H1 (cell line): ENCODE data around the gene UBASH3A. TPM values are rescaled to one million over a fixed set of nuclear protein-coding genes. Genes with fewer than 3 reads are reported as not detected.

Experiments used
- CTCF ChIA-PET: fragments of 300-600 bp; sonication (Branson Sonifier 250); formaldehyde crosslinking; loops from one replicate; lab custom pipeline; 2021; ENCODE audit not compliant: partially characterized antibody; lab: Charles Lee
- POLR2A ChIA-PET: fragments of 300-600 bp; sonication (Branson Sonifier 250); formaldehyde crosslinking; loops from one replicate; lab custom pipeline; 2021; ENCODE audit warnings: inconsistent platforms; ENCODE audit not compliant: partially characterized antibody; lab: Charles Lee
- DNase-seq, 2 experiments: peaks; one replicate each; pipeline versions ENCODE4 v3.0.0 to v3.0.0-alpha.2; 2010 to 2022; ENCODE audit warnings: low spot score in 2 of 2, low read depth in 1 of 2, mixed read lengths in 1 of 2
- FAIRE-seq: peaks from 2 replicates; lab custom pipeline; 2011; peaks lifted over from hg19 to GRCh38; lab: Jason Lieb, UNC
- H2AFZ ChIP-seq: 2 replicates; pipeline ENCODE4 v1.8.1; 2012; ENCODE audit warnings: low read length, inconsistent platforms
- H2AK5ac ChIP-seq: 2 replicates; pipeline ENCODE4 v1.6.1; 2013; ENCODE audit warnings: low read depth, low read length
- H2BK120ac ChIP-seq: replicated peaks from 2 replicates; pipeline ENCODE3; 2013; ENCODE audit warnings: low read depth, low read length, inconsistent platforms
- H2BK12ac ChIP-seq: 2 replicates; pipeline ENCODE4 v1.6.1; 2013; ENCODE audit warnings: low read depth, low read length
- H2BK15ac ChIP-seq: 2 replicates; pipeline ENCODE4 v1.6.1; 2013; ENCODE audit warnings: low read length
- H2BK20ac ChIP-seq: 2 replicates; pipeline ENCODE4 v1.6.1; 2013; ENCODE audit warnings: low read length
- H2BK5ac ChIP-seq: 2 replicates; pipeline ENCODE4 v1.6.1; 2013; ENCODE audit warnings: low read depth, low read length
- H3K14ac ChIP-seq: 2 replicates; pipeline ENCODE4 v1.6.1; 2013; ENCODE audit warnings: inconsistent platforms; ENCODE audit not compliant: insufficient read length
- H3K18ac ChIP-seq: 2 replicates; pipeline ENCODE4 v1.6.1; 2013; ENCODE audit warnings: low read length; ENCODE audit errors: extremely low read depth
- H3K23ac ChIP-seq: 2 replicates; pipeline ENCODE4 v1.6.1; 2013; ENCODE audit warnings: inconsistent platforms; ENCODE audit not compliant: insufficient read length
- H3K23me2 ChIP-seq: 2 replicates; pipeline ENCODE4 v1.6.1; 2013; ENCODE audit warnings: low read depth, low read length
- H3K27ac ChIP-seq: 2 replicates; pipeline ENCODE4 v1.6.1; 2011; ENCODE audit warnings: low read depth, low read length, inconsistent platforms
- H3K27me3 ChIP-seq, 4 experiments: replicated peaks in 1 of 4; 1 replicate in 1 of 4; 2 replicates in 3 of 4; pipeline versions ENCODE4 v1.6.1 to v1.8.1; 2011 to 2013; ENCODE audit warnings: low read length in 3 of 4, mild to moderate bottlenecking in 3 of 4, inconsistent platforms in 2 of 4, mixed read lengths in 2 of 4, moderate library complexity in 1 of 4; ENCODE audit not compliant: control insufficient read depth in 3 of 4, insufficient read depth in 3 of 4; ENCODE audit errors: extremely low read depth in 1 of 4
- H3K36me3 ChIP-seq, 4 experiments: 2 replicates each; pipeline versions ENCODE4 v1.6.1 to v1.8.1; 2011 to 2013; ENCODE audit warnings: mild to moderate bottlenecking in 4 of 4, low read length in 3 of 4, moderate library complexity in 2 of 4, control low read depth in 1 of 4, inconsistent platforms in 1 of 4; ENCODE audit not compliant: insufficient read depth in 4 of 4, control insufficient read depth in 2 of 4
- H3K4ac ChIP-seq: replicated peaks from 2 replicates; pipeline ENCODE3; 2013; ENCODE audit warnings: low read length, low read depth, mixed read lengths, inconsistent platforms; ENCODE audit not compliant: insufficient read length
- H3K4me1 ChIP-seq, 4 experiments: replicated peaks in 1 of 4; 1 replicate in 1 of 4; 2 replicates in 3 of 4; pipeline versions ENCODE4 v1.6.1 to v1.8.1; 2011 to 2013; ENCODE audit warnings: low read length in 3 of 4, inconsistent platforms in 2 of 4, mixed read lengths in 1 of 4; ENCODE audit not compliant: insufficient read depth in 4 of 4, control insufficient read depth in 3 of 4
- H3K4me2 ChIP-seq, 2 experiments: 2 replicates each; pipeline versions ENCODE4 v1.6.1 to v1.8.1; 2011 to 2013; ENCODE audit warnings: low read depth in 2 of 2, low read length in 2 of 2, control low read depth in 1 of 2, inconsistent platforms in 1 of 2, mild to moderate bottlenecking in 1 of 2; ENCODE audit not compliant: insufficient read depth in 1 of 2
- H3K4me3 ChIP-seq, 4 experiments: fragments of 200-600, 300-600 bp in 1 of 4; sonication (generic), shearing (Covaris generic), sonication (Bioruptor Twin) in 1 of 4; 2 replicates each; pipeline versions ENCODE4 v1.5.1 to v1.8.1; 2011 to 2016; ENCODE audit warnings: low read length in 4 of 4, low read depth in 3 of 4, control low read depth in 2 of 4, inconsistent platforms in 2 of 4, mild to moderate bottlenecking in 2 of 4, mixed read lengths in 1 of 4, moderate library complexity in 1 of 4; ENCODE audit not compliant: insufficient read depth in 2 of 4; ENCODE audit errors: extremely low read depth in 1 of 4
- H3K56ac ChIP-seq: replicated peaks from 2 replicates; pipeline ENCODE3; 2013; ENCODE audit warnings: low read depth, mild to moderate bottlenecking, mixed read lengths, low read length, inconsistent platforms; ENCODE audit not compliant: insufficient read length
- H3K79me1 ChIP-seq: 2 replicates; pipeline ENCODE4 v1.6.1; 2013; ENCODE audit warnings: low read depth, low read length, control low read depth
- H3K79me2 ChIP-seq, 2 experiments: 2 replicates each; pipeline versions ENCODE4 v1.6.1 to v1.8.1; 2012 to 2013; ENCODE audit warnings: low read length in 2 of 2, mild to moderate bottlenecking in 2 of 2, inconsistent platforms in 1 of 2; ENCODE audit not compliant: insufficient read depth in 2 of 2, control insufficient read depth in 1 of 2
- H3K9ac ChIP-seq, 4 experiments: replicated peaks in 1 of 4; 1 replicate in 1 of 4; 2 replicates in 3 of 4; pipeline versions ENCODE4 v1.6.1 to v1.8.1; 2011 to 2013; ENCODE audit warnings: low read depth in 3 of 4, low read length in 3 of 4, control low read depth in 2 of 4, mild to moderate bottlenecking in 2 of 4, moderate library complexity in 2 of 4, inconsistent platforms in 1 of 4; ENCODE audit errors: extremely low read depth in 1 of 4
- H3K9me3 ChIP-seq, 2 experiments: 2 replicates each; pipeline versions ENCODE4 v1.6.1 to v1.8.1; 2012 to 2013; ENCODE audit warnings: mild to moderate bottlenecking in 2 of 2, moderate library complexity in 2 of 2, control low read depth in 1 of 2, inconsistent platforms in 1 of 2, low read depth in 1 of 2, low read length in 1 of 2, mixed read lengths in 1 of 2; ENCODE audit not compliant: insufficient read depth in 2 of 2
- H4K20me1 ChIP-seq, 2 experiments: replicated peaks in 1 of 2; 2 replicates each; pipeline versions ENCODE3 to v1.8.1; 2011 to 2013; ENCODE audit warnings: inconsistent platforms in 2 of 2, low read length in 2 of 2, mild to moderate bottlenecking in 1 of 2; ENCODE audit not compliant: insufficient read depth in 2 of 2, control insufficient read depth in 1 of 2
- H4K5ac ChIP-seq: 2 replicates; pipeline ENCODE4 v1.6.1; 2013; ENCODE audit warnings: low read length, low read depth, mixed read lengths, inconsistent platforms; ENCODE audit not compliant: insufficient read length
- H4K8ac ChIP-seq: 2 replicates; pipeline ENCODE4 v1.8.0; 2013; ENCODE audit warnings: mild to moderate bottlenecking, moderate library complexity, low read length, inconsistent platforms; ENCODE audit not compliant: insufficient read depth; ENCODE audit errors: extremely low read depth
- H4K91ac ChIP-seq: replicated peaks from 2 replicates; pipeline ENCODE3; 2013; ENCODE audit warnings: low read length, mixed read lengths, inconsistent platforms; ENCODE audit not compliant: insufficient read length
- BACH1 ChIP-seq: IDR thresholded peaks from 2 replicates; pipeline ENCODE4 v1.6.1; 2012; ENCODE audit warnings: low read length, improper control_type of control experiment
- CHD2 ChIP-seq: IDR thresholded peaks from 2 replicates; pipeline ENCODE4 v1.6.1; 2012; ENCODE audit warnings: low read length, improper control_type of control experiment
- CTBP2 ChIP-seq: IDR thresholded peaks from 2 replicates; pipeline ENCODE4 v1.7.0; 2011; ENCODE audit warnings: borderline replicate concordance, mild to moderate bottlenecking, moderate library complexity, mixed read lengths, low read length; ENCODE audit not compliant: insufficient read depth, insufficient read length
- EP300 ChIP-seq, 2 experiments: IDR thresholded peaks; 1 replicate in 1 of 2; 2 replicates in 1 of 2; pipeline ENCODE4 v1.6.1; 2011 to 2012; ENCODE audit warnings: low read depth in 2 of 2, low read length in 2 of 2, mild to moderate bottlenecking in 2 of 2, borderline replicate concordance in 1 of 2, inconsistent platforms in 1 of 2, moderate library complexity in 1 of 2
- EZH2 ChIP-seq: fragments of 200-600 bp; sonication (generic); IDR thresholded peaks from 2 replicates; pipeline ENCODE4 v1.7.1; 2012; ENCODE audit warnings: low read depth, mild to moderate bottlenecking, moderate library complexity, low read length, inconsistent platforms; ENCODE audit not compliant: severe bottlenecking
- JUND ChIP-seq: IDR thresholded peaks from 2 replicates; pipeline ENCODE4 v1.6.1; 2011; ENCODE audit warnings: mild to moderate bottlenecking, improper control_type of control experiment, low read length
- NRF1 ChIP-seq: IDR thresholded peaks from 2 replicates; pipeline ENCODE4 v1.6.1; 2011; ENCODE audit warnings: mild to moderate bottlenecking, low read depth, low read length, improper control_type of control experiment
- POLR2A ChIP-seq, 2 experiments: IDR thresholded peaks; 1 replicate in 1 of 2; 2 replicates in 1 of 2; pipeline ENCODE4 v1.6.1; 2011; ENCODE audit warnings: low read depth in 2 of 2, low read length in 2 of 2, mild to moderate bottlenecking in 2 of 2; ENCODE audit errors: control extremely low read depth in 1 of 2
- RNF2 ChIP-seq: fragments of 200-900, 300-1000 bp; sonication (generic); IDR thresholded peaks from 2 replicates; pipeline ENCODE4 v1.7.1; 2016; ENCODE audit warnings: borderline replicate concordance, low read depth, mild to moderate bottlenecking, antibody characterized with exemption, low read length; ENCODE audit not compliant: poor library complexity, severe bottlenecking; ENCODE audit errors: missing control alignments
- SP4 ChIP-seq: IDR thresholded peaks from 2 replicates; pipeline ENCODE4 v1.6.1; 2012; ENCODE audit warnings: low read length, inconsistent platforms
- YY1 ChIP-seq: IDR thresholded peaks from 2 replicates; pipeline ENCODE4 v1.6.1; 2011; ENCODE audit warnings: low read depth, mild to moderate bottlenecking, low read length
- WGBS, 2 experiments: shearing (Covaris generic) in 1 of 2; methylation state at CpG; one replicate each; pipeline versions ENCODE4 v1.1.6 to v1.1.7; 2013 to 2015; ENCODE audit warnings: low lambda C conversion rate in 2 of 2, mixed read lengths in 2 of 2, inconsistent platforms in 1 of 2, low coverage in 1 of 2, missing lambda C conversion rate in 1 of 2; ENCODE audit not compliant: insufficient replicate concordance in 2 of 2, insufficient coverage in 1 of 2, insufficient read length in 1 of 2; ENCODE audit errors: extremely low coverage in 1 of 2, missing lambda C conversion rate in 1 of 2; 5-methylcytosine and 5-hydroxymethylcytosine counted together
- polyA plus RNA-seq, 7 experiments: library from polyadenylated mRNA; depleted of rRNA in 3 of 7; stranded (reverse) in 5 of 7; unstranded in 2 of 7; fragments of >200 nt in 5 of 7; fragments of 200-250 nt in 2 of 7; gene quantifications; 1 replicate in 5 of 7; 2 replicates in 1 of 7; 4 replicates in 1 of 7; pipeline versions ENCODE4 v1.2.1 to v1.2.3, GENCODE V29; 2011 to 2013; ENCODE audit warnings: missing spikeins in 2 of 7, mixed read lengths in 2 of 7
- total RNA-seq: library from RNA; stranded (reverse); fragmentation: NEBNext Ultra II Directional; extraction: Animal tissue kit (Norgen Biotek cat#: 25700); gene quantifications from 2 replicates; pipeline ENCODE4 v1.2.1, GENCODE V29; 2021

Gene UBASH3A
- total and polyA plus RNA-seq, 2 of the 8 experiments (the other 6 are each of a cell fraction or from before 2014, with no cell fraction given), result not detected

GRCh38 chr21:42476388-42477331, 73.0 kb downstream of the UBASH3A start:
- DNase-seq (no peak), FAIRE-seq (no peak)
- Histone ChIP-seq H3K56ac (no peak overlapping the region), H3K36me3 (no peaks in the 10 kb centered on the region), H3K4me3 (no peak overlapping the region), H3K18ac (no peak overlapping the region), H3K4ac (no peak overlapping the region), H3K9me3 (no peaks in the 10 kb centered on the region), H2BK15ac (no peak overlapping the region), H3K23me2 (no peaks in the 10 kb centered on the region; the same call in 1 of the 2 replicates), H3K27me3 (no peaks in the 10 kb centered on the region), H2BK12ac (0 out of 2 replicates have a peak overlapping the region, but pooled peaks have one; percentile 27), H3K23ac (no peak overlapping the region), H3K79me1 (no peaks in the 10 kb centered on the region), H3K27ac (no peak overlapping the region), H4K20me1 (no peaks in the 10 kb centered on the region), H2AK5ac (no peak overlapping the region), H4K5ac (no peak overlapping the region), H3K4me1 (peaks cover 3 to 9% (median 5%) of the 10 kb centered on the region in 4 experiments; a peak in 5 of 7 replicates), H3K14ac (no peak overlapping the region), H4K8ac (no peak overlapping the region), H2BK20ac (no peak overlapping the region), H3K79me2 (no peaks in the 10 kb centered on the region), H3K9ac (no peak overlapping the region), H3K4me2 (no peak overlapping the region), H2BK120ac (no peak overlapping the region), H4K91ac (no peak overlapping the region), H2BK5ac (no peak overlapping the region), H2AFZ (no peak overlapping the region)
- 86% methylated on average over 18 of the region's 25 CpGs; no CpG with 5 or more reads in 1 of the 2 experiments for WGBS, 2 experiments
- ChIA-PET CTCF (interaction anchor here (1.1 to 2.8 kb wide), 4 partner anchors 26 to 218 kb away, joined by 3 to 7 read pairs (median 4); no protein-coding TSS in a partner anchor), POLR2A (interaction anchor here (1.4 kb wide), 1 partner anchor 9 kb away, joined by 4 read pairs; no protein-coding TSS in a partner anchor)
- no peak for TF ChIP-seq YY1
- TF ChIP-seq RNF2, result no peak
- no peak for TF ChIP-seq BACH1
- no peak for TF ChIP-seq EP300 (IDR thresholded peaks at IDR 0.05; ENCODE audit: borderline replicate concordance in 1 of 2, low read depth in 2 of 2, low read length in 2 of 2)
- TF ChIP-seq NRF1, result no peak
- TF ChIP-seq EZH2, result no peak
- no peak for TF ChIP-seq CHD2
- TF ChIP-seq JUND, result no peak
- TF ChIP-seq SP4, result no peak
- no peak for TF ChIP-seq POLR2A (IDR thresholded peaks at IDR 0.05; ENCODE audit: control extremely low read depth in 1 of 2, low read depth in 2 of 2, low read length in 2 of 2)
- TF ChIP-seq CTBP2, result no peak
